ENCODE results near the gene ZBTB20. TPM values are rescaled to one million over a fixed set of nuclear protein-coding genes. Genes with fewer than 3 reads are reported as not detected.

Gene ZBTB20
- total and polyA plus RNA-seq, 9 donors, result 4.3 to 160 (median 107) TPM

DNA sequence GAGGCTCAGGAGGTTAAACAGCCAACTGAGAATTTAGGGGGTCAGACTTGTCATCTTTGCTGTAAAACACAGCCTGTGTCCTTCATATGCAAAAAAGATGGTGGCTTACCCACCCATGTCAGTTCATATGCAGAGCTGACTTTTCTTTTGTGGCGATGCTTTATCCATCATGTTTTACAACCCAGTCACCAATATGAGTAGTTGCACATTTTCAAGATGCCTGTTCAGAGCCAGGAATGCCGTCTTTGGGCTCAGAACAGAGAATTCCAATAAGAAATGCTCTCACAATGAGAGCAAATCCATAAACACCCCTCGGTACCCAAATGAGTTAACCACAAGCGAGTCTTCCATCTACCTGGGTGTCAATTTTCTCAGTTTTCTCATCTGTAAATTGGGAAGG, 769.7 kb downstream of the ZBTB20 start:
- no peaks in the 10 kb centered on the region for H3K27me3 ChIP-seq
- WGBS, 3 donors, result 84 to 93% (median 87%) methylated on average over 4 of the region's 4 CpGs
- no peak for TF ChIP-seq EP300 (IDR thresholded peaks at IDR 0.05)
- TF ChIP-seq, protein P1, sequence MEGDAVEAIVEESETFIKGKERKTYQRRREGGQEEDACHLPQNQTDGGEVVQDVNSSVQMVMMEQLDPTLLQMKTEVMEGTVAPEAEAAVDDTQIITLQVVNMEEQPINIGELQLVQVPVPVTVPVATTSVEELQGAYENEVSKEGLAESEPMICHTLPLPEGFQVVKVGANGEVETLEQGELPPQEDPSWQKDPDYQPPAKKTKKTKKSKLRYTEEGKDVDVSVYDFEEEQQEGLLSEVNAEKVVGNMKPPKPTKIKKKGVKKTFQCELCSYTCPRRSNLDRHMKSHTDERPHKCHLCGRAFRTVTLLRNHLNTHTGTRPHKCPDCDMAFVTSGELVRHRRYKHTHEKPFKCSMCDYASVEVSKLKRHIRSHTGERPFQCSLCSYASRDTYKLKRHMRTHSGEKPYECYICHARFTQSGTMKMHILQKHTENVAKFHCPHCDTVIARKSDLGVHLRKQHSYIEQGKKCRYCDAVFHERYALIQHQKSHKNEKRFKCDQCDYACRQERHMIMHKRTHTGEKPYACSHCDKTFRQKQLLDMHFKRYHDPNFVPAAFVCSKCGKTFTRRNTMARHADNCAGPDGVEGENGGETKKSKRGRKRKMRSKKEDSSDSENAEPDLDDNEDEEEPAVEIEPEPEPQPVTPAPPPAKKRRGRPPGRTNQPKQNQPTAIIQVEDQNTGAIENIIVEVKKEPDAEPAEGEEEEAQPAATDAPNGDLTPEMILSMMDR (IDR thresholded peaks at IDR 0.05), result no peak
- no peak for TF ChIP-seq POLR2A (IDR thresholded peaks at IDR 0.05)
- no peak overlapping the region for H3K4me3 ChIP-seq
- H3K9me3 ChIP-seq, result no peaks in the 10 kb centered on the region
- H3K36me3 ChIP-seq, result no peaks in the 10 kb centered on the region
- H3K27ac ChIP-seq, result no peak overlapping the region
- intact Hi-C loops (cut with DNase I), result no loop called here
- H3K4me1 ChIP-seq (ENCODE audit: insufficient read depth), result peaks cover 9% of the 10 kb centered on the region
- DNase-seq, result no peak

DNA sequence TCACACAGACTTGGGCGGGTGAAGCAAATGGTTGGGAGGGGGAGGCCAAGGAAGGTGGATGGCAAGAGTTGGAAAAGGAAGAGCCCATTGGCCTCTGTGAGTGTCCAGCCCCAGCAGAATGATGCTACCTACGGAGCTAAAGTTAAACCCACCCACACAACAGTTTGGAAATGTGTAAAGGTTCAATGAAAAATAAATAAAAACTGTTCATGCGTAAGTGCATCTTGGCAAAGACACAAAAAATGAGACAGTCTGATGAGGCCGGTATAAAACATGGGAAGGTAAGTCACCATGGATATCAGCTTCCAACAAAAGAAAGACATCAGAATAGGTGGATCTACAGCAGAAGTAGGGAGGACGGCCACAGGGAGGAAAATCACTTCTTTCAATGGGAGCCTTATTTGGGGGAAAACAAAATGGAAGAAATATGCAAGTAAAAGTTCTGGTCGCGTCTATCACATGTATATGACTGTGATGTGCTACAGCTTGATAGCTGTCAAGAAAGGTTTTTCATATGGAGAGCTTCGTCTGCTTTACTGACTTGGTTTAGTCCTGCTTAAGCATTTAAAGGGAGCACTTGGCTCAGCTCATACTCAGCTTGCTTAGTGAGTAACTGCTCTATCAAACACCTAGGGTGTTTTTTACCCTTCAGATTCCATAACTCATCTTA, 770.4 kb downstream of the ZBTB20 start:
- H3K27ac ChIP-seq, result no peak overlapping the region
- intact Hi-C loops (cut with DNase I), result no loop called here
- WGBS, 3 donors, result 93 to 97% (median 95%) methylated on average over 8 of the region's 8 CpGs
- no peak for DNase-seq
- no peaks in the 10 kb centered on the region for H3K27me3 ChIP-seq
- peaks cover 9% of the 10 kb centered on the region for H3K4me1 ChIP-seq (ENCODE audit: insufficient read depth)
- no peaks in the 10 kb centered on the region for H3K36me3 ChIP-seq
- TF ChIP-seq POLR2A (IDR thresholded peaks at IDR 0.05) (no peak), EP300 (IDR thresholded peaks at IDR 0.05) (no peak)
- TF ChIP-seq, protein P1 (IDR thresholded peaks at IDR 0.05), result no peak
- H3K4me3 ChIP-seq, result no peak overlapping the region
- H3K9me3 ChIP-seq, result no peaks in the 10 kb centered on the region

DNA sequence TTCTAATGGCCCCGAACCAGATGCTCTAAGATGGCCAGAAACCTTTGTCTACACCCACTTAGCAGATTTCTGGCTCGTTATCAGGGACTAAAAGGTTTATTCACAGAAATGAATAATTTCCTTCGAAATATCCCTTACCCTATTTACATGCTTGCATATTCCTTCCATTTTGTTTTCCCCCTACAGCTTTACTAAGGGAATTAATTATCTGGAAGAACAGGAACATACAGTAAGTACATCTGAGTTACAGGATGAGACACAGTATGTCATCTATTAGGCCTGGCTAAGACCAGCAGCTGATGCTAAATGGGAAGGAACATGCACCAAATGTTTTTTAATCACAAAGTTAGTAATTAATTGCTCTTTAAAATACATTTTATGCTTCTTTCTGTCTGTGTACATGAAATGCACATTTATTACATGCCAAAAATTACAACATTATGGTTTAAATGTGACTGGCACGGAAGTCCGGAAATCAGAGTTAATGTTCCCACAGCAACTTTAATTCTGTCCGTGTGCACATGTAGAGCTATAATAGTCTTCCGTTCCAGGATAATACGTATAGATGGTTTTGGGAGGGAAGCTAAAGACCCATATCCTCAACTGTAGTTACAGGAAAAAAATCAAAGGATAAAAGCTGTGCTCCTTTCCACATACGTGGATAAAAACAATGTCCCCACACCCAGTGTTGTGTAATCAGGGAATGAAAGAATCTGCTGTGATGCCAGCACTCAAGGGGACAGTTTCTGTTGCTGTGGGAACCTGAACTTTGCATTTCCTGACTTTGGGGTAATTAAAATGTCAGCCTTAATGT, 771.3 kb downstream of the ZBTB20 start:
- H3K4me1 ChIP-seq (ENCODE audit: insufficient read depth), result peaks cover 9% of the 10 kb centered on the region
- TF ChIP-seq POLR2A (IDR thresholded peaks at IDR 0.05), result no peak
- TF ChIP-seq, protein P1 (IDR thresholded peaks at IDR 0.05), result no peak
- no peak for TF ChIP-seq EP300 (IDR thresholded peaks at IDR 0.05)
- H3K4me3 ChIP-seq, result no peak overlapping the region
- WGBS, 3 donors, result 81 to 92% (median 92%) methylated on average over 9 of the region's 9 CpGs
- H3K9me3 ChIP-seq, result no peaks in the 10 kb centered on the region
- intact Hi-C loops (cut with DNase I), result no loop called here
- no peak for DNase-seq
- no peaks in the 10 kb centered on the region for H3K27me3 ChIP-seq
- no peak overlapping the region for H3K27ac ChIP-seq
- no peaks in the 10 kb centered on the region for H3K36me3 ChIP-seq

DNA sequence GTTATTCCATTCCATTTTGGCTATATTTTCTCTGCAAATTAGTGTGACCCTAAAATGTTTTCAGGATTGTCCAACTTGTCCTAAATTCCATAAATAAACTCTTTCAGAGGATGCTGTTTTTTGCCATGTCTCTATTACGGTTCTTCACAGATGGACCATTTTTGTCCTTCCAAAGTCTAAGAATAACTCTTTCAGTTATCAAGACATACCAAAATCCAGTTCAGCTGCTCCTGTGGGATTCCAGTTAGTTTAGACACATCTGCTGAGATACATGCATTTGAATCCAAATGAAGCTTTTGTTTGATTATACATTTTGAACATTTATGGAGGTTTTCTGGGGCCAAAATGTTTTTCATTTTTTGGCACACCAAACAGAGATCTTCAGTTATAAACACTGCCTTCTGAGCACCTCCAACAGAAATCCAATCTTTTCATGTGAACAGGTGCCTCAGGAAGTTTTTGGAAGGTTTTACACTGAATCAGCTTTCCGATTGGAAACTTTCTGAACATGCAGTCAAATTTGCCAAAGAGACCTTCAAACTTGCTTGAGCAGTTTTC, 772.6 kb downstream of the ZBTB20 start:
- H3K9me3 ChIP-seq, result no peaks in the 10 kb centered on the region
- intact Hi-C loops (cut with DNase I), result no loop called here
- H3K4me3 ChIP-seq, result no peak overlapping the region
- no peaks in the 10 kb centered on the region for H3K27me3 ChIP-seq
- H3K4me1 ChIP-seq (ENCODE audit: insufficient read depth), result peaks cover 3% of the 10 kb centered on the region
- DNase-seq, result no peak
- no peak for TF ChIP-seq POLR2A (IDR thresholded peaks at IDR 0.05)
- TF ChIP-seq EP300 (IDR thresholded peaks at IDR 0.05), result no peak
- TF ChIP-seq, protein P1 (IDR thresholded peaks at IDR 0.05), result no peak
- H3K36me3 ChIP-seq, result no peaks in the 10 kb centered on the region
- 36 to 38% (median 37%) methylated on average over 2 of the region's 2 CpGs for WGBS, 3 donors
- no peak overlapping the region for H3K27ac ChIP-seq
